ENCODE data around the gene EDC4.

EDC4 gene

DNA sequence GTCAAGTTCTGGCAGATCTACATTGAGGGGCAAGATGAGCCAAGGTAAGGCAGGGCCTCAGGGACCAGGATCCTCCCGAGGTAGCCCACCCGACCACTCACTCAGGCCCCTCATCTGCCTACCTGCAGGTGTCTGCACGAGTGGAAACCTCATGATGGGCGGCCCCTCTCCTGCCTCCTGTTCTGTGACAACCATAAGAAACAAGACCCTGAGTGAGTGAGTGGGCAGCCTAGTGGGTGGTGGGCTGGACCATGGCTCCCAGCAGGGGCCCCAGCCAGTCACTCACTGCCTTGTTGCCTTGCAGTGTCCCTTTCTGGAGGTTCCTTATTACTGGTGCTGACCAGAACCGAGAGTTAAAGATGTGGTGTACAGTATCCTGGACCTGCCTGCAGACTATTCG lies 5.4 kb downstream of the EDC4 start:
- H3K27ac Mint-ChIP-seq, result no peak overlapping the region
- DNase-seq, result no peak
- peaks cover 23% of the 10 kb centered on the region for H3K4me1 Mint-ChIP-seq
- TF ChIP-seq CTCF (IDR thresholded peaks at IDR 0.05), result no peak
- peaks cover 21% of the 10 kb centered on the region for H3K36me3 Mint-ChIP-seq (ENCODE audit: low read depth)
- H3K27me3 Mint-ChIP-seq (ENCODE audit: low read depth, poor library complexity), result no peaks in the 10 kb centered on the region
- H3K9me3 Mint-ChIP-seq, result no peaks in the 10 kb centered on the region
- no peak overlapping the region for H3K4me3 Mint-ChIP-seq

- Mint-ChIP-seq H3K27me3 (ENCODE audit: low read depth, poor library complexity) (no peaks in the 10 kb centered on the region), H3K9me3 (no peaks in the 10 kb centered on the region), H3K36me3 (ENCODE audit: low read depth) (peaks cover 24% of the 10 kb centered on the region), H3K4me1 (peaks cover 18% of the 10 kb centered on the region), H3K27ac (no peak overlapping the region), H3K4me3 (no peak overlapping the region)
- no peak for TF ChIP-seq CTCF (IDR thresholded peaks at IDR 0.05)
- DNase-seq, result no peak
Measured at GRCh38 chr16:67878846-67879245, 6.0 kb downstream of the EDC4 start.

DNA sequence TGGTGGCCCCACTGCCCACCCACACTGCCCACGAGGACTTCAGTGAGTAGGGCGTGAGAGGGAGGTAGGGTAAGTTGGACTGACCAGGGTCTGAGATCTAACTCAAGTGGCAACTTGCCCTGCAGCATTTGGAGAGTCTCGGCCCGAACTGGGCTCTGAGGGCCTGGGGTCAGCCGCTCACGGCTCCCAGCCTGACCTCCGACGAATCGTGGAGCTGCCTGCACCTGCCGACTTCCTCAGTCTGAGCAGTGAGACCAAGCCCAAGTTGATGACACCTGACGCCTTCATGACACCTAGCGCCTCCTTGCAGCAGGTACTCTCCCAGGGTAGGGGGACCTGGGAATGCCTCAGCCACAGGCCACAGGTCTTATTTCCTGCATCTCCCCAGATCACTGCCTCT lies 6.6 kb downstream of the EDC4 start:
- no peak overlapping the region for H3K27ac Mint-ChIP-seq
- H3K4me1 Mint-ChIP-seq, result peaks cover 15% of the 10 kb centered on the region
- H3K9me3 Mint-ChIP-seq, result no peaks in the 10 kb centered on the region
- H3K27me3 Mint-ChIP-seq (ENCODE audit: low read depth, poor library complexity), result no peaks in the 10 kb centered on the region
- H3K36me3 Mint-ChIP-seq (ENCODE audit: low read depth), result peaks cover 26% of the 10 kb centered on the region
- no peak for TF ChIP-seq CTCF (IDR thresholded peaks at IDR 0.05)
- H3K4me3 Mint-ChIP-seq, result no peak overlapping the region
- DNase-seq, result no peak

- H3K27ac Mint-ChIP-seq, result no peak overlapping the region
- H3K4me3 Mint-ChIP-seq, result no peak overlapping the region
- DNase-seq, result no peak
- TF ChIP-seq CTCF (IDR thresholded peaks at IDR 0.05), result no peak
- no peaks in the 10 kb centered on the region for H3K27me3 Mint-ChIP-seq (ENCODE audit: low read depth, poor library complexity)
- H3K36me3 Mint-ChIP-seq (ENCODE audit: low read depth), result peaks cover 28% of the 10 kb centered on the region
- no peaks in the 10 kb centered on the region for H3K9me3 Mint-ChIP-seq
- H3K4me1 Mint-ChIP-seq, result peaks cover 15% of the 10 kb centered on the region
Measured at GRCh38 chr16:67879936-67880335, 7.1 kb downstream of the EDC4 start.

- Mint-ChIP-seq H3K27ac (no peak overlapping the region), H3K4me1 (peaks cover 11% of the 10 kb centered on the region), H3K27me3 (ENCODE audit: low read depth, poor library complexity) (no peaks in the 10 kb centered on the region), H3K9me3 (no peaks in the 10 kb centered on the region), H3K36me3 (ENCODE audit: low read depth) (peaks cover 28% of the 10 kb centered on the region), H3K4me3 (no peak overlapping the region)
- TF ChIP-seq CTCF (IDR thresholded peaks at IDR 0.05), result no peak
- DNase-seq, result no peak
Measured at GRCh38 chr16:67880584-67880983, 7.7 kb downstream of the EDC4 start.

DNA sequence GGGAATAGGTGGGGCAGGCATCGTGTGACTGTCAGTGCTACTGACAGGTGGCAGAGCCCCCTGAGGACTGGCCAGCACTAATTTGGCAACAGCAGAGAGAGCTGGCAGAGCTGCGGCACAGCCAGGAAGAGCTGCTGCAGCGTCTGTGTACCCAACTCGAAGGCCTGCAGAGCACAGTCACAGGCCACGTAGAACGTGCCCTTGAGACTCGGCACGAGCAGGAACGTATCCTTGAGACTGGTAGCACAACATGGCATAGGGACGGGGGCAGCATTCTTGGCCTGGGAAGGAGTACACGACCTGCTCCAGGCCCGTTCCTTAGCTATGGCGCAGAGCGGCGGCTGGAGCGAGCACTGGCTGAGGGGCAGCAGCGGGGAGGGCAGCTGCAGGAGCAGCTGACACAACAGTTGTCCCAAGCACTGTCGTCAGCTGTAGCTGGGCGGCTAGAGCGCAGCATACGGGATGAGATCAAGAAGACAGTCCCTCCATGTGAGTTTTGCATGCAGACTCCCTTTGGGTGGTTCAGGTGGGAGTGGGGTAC lies 8.8 kb downstream of the EDC4 start:
- H3K36me3 Mint-ChIP-seq (ENCODE audit: low read depth), result peaks cover 28% of the 10 kb centered on the region
- H3K4me3 Mint-ChIP-seq, result no peak overlapping the region
- H3K4me1 Mint-ChIP-seq, result peaks cover 15% of the 10 kb centered on the region
- TF ChIP-seq CTCF (IDR thresholded peaks at IDR 0.05), result no peak
- H3K9me3 Mint-ChIP-seq, result no peaks in the 10 kb centered on the region
- no peak overlapping the region for H3K27ac Mint-ChIP-seq
- H3K27me3 Mint-ChIP-seq (ENCODE audit: low read depth, poor library complexity), result no peaks in the 10 kb centered on the region
- no peak for DNase-seq

Data from nephron progenitor cell (in vitro differentiated cells).